Stimulated activated CD4-positive, alpha-beta T cell treated with anti-CD3 and anti-CD28 coated beads, Interleukin-4, amount 100 ng/mL, for 24 hours (primary cell): ENCODE results near the gene CA10.

Source experiments
- DNase-seq: peaks from one replicate; pipeline ENCODE4 v3.0.0-alpha.2; 2020

CA10 gene

DNA sequence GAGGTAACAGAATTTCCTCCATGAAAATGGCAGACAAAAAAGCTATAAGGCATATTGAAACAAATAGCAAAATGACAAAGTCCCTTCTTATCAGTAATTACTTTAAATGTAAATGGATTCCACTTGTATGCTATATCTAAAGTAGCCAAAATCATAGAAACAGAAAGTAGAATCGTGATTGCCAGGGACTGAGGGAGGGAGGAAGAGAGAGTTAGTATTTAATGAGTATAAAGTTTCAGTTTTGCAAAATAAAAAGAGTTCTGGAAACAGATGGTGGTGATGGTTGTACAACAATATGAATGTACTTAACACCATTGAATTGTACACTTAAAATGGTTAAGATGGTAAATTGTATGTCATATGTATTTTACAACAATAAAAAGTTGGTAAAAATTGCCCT lies 407.4 kb downstream of the CA10 start:
- no peak for DNase-seq

DNA sequence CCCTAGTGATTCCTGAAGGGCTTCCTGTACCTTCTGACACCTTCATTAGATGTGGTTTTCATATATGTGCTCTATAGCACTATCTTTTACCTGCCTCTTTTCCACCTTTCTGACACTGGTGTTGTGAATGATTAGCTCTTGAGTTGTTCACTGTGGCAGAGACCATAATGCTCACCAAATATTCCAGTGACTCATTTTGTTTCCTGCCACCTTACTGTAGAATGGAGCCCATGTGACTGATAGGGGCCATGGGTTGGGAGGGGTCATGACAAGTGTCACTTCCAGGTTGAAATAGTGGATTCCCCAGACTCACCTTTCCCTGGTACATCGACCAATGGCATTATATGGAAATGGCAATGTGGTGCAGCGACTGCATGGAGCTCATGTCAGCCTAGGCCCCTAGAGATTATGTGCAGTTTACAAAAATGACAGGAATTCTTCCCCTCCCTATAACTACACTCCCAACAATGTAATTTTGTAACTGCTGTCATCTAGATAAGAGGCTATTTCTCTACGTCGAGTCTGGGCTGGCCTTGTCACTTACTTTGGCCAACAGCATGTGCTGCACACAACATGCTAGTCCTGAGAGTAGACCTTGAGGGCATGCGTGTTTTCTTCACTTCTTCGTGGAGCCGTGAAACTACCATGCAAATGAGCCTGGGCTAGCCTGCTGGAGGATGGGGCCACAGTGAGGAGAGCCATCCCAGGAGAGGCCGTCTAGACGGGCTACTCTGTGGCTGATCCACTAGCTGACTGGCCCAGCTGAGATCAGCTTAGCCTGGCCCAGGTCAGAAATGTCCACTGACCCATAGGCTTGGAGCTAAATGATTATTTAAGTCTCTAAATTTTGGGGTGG lies 409.5 kb downstream of the CA10 start:
- DNase-seq, result no peak

DNA sequence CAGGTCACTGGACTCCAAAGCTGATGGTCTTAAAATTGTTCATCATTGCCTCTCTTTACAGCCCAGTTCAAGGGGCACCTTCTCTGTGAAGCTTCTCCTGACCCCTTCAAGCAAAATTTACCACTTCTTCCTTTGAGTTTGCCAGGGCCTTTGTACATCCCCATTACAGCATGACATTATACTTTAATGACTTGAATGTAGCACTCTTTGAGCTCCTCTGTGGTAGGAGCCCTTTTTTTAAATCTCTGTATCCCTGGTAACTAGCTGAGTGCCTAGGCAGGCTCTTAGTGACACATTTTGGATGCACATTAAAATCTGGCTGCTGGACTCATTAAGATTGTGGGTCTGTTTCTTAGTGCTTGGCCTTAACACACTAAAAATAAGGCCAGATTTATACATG lies 412.1 kb downstream of the CA10 start:
- DNase-seq, result no peak

DNA sequence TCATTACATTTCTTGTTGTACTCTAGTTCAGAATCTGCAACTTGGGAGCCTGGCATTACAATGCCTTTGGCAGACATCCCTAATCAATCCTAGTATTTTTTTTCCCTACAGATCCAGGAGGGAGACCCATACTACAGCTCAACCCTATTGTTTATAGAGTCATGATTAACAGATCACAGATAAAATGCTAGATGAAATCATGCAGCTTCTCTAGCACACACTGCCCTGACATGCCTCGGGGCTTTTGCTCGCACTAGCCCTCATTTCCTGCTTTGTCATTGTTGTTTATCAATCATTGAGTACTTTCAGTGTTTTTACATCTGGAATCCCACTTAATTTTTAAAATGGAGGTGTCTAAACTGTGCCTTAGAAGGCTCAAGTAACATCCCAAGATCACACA lies 412.5 kb downstream of the CA10 start:
- DNase-seq, result no peak

DNA sequence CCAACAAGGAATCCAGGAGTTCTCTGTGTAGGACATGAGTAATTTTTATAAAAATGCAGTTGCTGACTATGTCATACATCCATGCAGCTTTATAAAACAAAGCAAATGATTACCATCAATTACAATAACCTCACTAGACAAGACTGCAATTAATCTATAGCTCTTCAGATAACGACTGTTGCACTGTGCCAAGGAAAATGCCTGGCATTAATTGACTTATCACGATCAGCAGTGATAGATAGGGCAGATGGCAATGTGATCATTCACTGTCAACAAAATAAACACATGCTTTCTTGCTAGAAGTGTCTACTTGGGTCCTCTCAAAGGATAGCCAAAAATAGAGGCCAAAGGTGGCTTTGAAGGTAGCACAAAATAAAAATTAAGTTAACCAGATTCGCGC lies 415.0 kb downstream of the CA10 start:
- DNase-seq, result no peak

DNA sequence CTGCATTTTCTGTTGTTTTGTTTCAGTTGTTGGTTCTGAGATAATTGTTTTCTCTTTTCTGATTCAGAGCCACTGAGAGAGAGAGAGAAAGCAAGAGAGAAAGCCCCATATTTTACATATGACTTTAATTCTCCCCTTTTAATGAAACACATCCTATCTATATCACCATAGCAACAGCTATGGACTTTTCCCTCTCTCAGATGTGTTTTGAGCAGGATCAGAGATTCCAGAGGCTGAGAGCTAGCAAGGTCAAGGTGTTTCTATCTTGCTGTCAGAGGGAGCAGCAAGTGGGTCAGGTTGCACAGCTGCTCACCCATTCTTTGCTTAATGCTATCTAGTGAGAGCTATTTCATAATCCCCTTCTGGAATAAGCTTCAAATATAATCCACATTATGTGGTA lies 415.9 kb downstream of the CA10 start:
- no peak for DNase-seq

DNA sequence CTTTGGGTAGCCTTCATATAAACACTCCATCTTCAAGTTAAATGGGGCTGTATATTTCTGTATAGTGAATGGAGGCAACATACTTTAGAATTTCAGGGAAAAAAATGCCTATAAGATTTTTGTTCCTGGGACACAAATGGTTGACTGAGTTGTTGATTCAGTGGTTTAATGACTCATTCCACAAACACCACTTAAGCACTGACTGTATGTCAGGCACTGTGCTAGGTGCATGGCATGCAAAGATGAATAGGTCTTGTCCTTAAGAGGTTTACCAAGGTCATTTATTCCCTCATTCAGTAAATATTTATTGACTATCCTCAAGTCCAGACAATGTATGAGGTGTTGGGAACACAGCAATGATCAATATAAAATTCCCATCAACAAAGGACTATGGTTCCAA lies 417.1 kb downstream of the CA10 start:
- no peak for DNase-seq

DNA sequence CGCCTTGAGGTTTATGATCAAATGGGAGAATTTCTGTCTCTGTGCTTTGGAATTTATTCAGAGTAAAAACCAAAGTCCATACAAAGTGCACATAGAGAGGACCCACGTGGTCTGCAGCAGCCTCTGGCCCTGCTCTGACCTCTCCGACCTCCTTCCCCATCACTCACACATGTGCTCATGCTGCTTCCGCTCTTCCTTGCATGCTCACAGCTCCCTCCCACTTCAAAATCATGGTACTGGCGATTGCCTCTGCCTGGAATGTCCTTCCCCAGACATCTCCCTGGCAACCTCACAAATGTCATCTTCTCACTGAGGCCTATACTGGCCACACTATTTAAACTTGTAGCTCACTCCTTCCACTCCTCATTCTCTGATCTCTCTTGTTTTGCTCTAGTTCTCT lies 418.0 kb downstream of the CA10 start:
- no peak for DNase-seq

DNA sequence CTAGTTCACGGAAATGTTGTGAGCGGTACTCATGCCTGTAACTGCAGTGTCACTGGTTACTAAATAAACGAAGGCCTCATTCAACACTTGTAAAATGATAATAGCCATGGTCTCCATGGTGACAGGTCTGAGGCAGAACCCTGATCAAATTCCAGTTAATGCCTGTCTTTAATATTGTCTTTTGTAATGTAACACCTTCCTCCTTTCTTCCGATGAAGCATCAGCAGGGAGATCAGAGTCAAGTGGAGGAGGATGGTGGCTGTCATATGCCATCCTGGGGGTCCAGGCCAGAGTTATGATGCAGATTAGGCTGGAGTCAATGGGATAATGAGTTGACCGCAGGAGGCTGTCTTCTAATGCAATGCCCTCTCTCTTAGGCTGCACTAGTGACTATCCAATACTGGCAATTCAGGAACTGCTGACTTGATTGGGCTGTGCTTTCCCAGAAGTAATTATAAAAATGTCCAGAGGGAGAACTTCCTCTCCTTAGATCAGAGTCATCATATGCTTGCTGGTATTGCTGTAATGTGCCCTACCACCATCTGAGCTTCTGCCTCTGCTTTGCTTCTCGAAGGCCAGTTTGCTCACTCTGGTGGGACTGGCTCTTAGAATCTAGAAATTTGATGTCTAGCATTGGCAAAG lies 419.1 kb downstream of the CA10 start:
- no peak for DNase-seq

DNA sequence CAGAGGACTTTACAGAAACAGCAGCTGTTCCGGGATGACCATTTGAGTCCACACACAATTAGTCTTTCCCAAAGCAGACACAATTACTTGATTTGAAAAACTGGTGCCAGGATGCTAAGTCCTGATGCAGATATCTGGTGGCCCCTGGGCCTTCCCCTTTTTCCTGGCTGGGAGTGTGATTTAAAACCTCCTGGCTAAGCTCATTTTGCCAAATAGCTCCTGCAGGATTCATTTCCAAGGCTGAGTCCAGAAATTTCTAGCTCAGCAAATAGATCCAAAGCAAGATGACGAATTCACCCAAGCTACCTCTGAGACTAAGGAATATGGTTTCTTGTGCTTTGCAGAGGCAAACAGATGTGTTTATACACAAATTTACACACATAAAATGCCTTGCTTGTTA lies 422.2 kb downstream of the CA10 start:
- DNase-seq, result no peak

DNA sequence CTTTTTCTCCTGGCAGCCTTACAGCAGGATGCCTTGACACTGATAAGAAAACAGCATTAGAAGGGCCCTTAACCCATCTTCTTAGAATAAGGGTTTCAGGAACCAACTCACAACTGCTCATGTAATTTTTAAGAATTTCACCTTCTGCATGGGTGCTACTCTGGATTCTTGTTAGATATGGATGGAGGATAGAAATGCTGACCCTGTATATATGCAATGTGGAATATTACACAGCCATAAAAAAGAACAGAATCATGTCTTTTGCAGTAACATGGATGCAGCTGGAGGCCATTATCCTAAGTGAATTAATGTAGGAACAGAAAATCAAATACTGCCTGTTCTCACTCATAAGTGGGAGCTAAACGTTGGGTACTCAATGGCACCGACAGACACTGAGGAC lies 423.5 kb downstream of the CA10 start:
- no peak for DNase-seq

DNA sequence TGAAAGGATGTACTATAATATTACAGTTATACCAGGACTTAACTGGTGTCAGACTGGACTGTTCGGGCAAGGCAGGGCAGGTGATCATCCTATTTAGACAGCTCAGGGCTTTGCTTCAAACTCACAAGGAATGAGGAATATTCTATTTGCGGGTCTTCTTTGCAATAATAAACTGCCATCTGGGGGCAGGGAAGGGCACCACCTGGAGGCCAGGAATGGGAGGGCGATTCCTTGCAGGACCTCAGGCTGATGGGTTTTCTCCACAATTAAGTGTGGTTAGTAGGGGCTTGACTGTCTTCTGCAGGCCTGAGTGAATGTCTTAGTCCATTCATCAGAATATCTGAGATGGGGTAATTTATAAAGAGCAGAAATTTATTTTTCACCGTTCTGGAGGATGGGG lies 424.1 kb downstream of the CA10 start:
- no peak for DNase-seq

DNA sequence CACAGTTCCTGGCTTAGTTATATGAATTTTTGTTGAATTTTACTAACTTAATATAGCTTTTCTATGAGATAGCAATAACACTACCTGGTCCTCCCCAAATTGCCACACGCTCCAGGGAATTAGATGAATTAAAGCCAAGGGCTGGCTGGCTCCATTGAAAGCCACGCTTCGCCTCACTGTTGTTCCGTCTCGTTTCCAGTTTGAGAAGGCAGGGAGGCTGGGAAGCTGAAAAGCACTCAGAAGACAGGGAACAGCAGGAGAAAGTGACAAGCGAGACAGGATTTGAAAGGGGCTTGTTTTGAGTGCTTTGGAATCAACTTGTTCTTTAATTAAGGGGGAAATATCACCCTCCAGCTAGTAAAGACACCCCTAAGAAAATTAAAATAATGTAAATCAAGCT lies 425.3 kb downstream of the CA10 start:
- DNase-seq, result no peak

DNA sequence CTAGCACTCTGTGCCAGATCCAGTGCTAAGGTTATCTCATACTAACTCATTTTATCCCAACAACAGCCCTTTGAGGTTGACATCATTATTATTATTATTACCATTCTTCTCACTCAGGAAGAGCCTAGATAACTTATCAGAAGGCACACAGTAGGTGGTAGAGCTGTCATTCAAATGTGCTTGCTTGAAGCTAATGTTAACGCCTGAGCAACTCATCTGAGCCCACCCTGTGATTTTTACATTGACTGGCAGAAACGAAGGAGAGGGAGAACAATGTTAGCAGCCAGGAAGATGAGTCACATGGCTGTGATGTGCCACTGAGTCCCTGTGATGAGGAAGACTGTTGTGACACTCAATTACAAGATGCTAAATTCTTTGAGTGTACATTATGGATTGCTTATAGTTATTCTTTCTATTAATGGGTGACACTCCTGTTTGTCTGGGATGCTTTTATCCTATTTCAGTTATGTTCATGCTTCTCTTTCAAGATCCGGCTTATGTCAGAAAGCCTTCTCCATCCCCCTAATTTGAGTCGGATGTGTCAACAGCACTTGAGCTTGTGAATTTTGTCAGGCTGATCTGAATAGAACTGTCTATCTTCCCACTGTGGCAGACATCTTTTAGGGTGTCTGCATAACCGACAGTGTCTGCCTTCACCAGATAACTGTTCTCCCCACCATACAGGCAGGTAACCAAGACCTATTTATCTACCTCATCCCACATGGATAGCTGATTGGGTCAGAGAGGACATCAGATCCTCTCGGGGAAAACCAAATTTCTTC lies 426.4 kb downstream of the CA10 start:
- DNase-seq, result no peak

DNA sequence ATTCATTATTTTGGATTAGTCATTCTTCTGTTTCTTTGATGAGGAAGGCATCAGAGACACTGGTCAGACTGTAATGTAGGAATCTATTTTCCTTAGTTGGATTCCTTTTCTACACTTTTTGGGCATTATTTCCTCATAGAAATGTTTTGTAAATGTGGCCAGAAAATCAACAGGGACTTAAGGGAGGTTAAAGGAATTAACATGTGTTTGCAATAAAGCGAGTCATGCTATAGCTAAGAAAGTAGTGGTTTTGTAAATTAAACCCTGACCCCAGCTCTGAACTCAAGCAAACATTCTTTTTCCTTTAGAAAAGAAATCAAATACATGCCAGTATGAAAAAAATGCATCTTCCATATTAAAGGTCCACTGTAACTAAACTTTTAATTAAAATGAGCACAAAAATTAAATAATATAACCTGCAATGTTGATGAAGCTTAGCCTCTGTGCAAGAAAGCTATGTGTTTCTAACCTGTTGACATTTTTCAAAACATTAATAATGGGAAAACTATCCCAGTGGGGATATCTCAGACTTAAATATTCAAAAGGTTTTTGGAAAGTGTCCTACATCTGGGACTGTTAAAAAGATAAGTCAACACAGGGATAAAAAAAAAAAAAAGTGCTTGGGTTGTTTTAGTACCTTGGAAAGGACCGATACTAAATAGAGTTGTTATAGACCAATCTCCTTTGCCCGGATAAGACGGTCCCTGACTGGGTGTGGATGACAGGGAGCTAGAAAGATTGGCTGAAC lies 428.0 kb downstream of the CA10 start:
- DNase-seq, result no peak

DNA sequence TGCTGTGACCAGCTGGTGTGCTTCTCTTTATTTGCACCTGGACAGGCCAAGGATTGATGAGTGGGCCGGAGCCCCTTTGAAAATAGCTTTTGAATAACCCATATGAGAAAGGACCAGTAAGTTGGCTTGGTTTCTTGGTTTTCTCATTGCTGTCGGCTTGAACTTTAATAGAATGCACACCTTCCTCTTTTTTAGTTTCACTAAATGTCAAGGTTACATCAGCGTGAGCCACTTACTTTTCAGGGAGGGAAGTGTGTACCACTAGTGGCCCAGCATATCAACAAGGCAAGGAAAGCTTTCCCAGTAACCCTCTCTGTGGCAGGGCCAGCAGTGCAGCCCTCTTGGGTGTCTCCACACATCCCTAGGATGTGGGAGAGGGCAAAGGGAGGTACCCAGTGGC lies 433.3 kb downstream of the CA10 start:
- DNase-seq, result no peak

DNA sequence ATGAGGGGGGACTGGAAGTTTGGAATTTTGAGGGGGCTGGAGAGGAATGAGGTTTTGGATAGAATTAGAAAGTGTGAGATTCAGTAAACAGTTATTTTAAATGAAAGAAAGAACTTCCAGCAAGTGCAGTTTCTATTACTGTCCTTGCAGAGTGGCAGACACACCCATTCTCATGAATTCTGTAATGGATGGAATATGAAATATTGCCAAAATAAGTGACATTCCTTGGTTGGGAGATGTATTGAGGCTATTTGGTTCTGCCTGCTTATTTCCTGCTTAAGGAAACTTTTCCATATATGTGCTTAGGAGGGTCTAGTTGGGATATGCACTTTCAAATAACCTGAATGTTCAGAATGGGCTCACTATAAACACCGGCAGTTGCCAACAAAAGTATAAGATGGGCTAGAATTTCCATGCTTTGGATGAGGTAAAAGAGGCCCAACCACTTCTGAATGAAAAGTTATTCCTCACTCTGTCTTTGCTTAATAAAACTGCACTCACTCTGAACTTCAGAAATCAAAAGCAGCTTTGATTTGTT lies 434.4 kb downstream of the CA10 start:
- no peak for DNase-seq

DNA sequence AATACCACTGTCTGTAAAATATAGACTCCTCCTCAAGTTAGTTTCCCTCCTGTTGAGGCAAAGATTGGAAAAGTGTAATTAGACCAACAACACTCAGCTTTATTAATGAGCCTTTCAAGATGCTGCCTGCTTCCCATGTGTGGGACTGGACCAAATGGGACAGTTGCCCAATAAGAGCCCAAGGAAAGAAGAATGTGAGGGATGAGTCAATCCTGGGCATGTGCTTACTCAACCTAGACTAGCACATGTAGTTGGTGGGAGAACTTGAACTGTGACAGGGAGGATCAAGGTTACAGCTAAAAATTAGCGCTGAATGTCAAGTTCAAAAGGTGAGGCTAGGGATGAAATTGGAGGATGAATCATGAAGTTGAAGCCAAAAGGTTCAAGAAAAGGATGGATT lies 435.5 kb downstream of the CA10 start:
- no peak for DNase-seq

DNA sequence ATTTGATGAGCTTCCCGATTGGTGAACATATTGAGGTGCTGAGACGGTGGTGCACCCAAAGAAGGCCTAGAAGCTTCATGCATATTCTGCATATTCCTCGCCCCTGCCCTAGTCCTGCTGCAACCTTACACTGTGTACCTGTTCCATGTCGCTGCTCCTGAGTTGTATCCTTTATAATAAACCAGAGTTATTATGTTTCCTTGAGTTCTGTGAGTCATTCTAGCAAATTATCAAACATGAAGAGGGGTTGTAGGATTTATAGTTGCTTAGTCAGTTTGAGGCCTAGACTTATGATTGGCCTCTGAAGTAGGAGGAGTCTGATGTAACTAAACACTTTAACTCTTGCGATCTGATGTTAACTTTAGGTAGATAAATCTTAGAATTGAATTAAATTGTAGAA lies 436.8 kb downstream of the CA10 start:
- DNase-seq, result no peak

DNA sequence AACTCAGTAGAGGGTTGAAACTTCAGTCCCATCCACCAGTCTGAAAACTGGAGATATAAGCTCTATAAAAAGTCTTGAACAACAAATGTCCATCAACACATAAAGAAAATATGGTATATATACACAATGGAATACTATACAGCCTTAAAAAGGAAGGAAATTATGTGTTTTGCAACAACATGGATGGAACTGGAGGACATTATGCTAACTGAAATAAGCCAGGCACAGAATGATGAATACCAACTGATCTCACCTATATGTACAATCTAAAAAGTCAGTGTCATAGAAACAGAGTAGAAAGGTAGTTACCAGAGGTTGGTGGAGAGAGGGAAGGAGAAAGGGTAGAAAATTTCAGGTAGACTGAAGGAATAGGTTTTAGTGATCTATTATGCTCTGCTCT lies 438.1 kb downstream of the CA10 start:
- no peak for DNase-seq

DNA sequence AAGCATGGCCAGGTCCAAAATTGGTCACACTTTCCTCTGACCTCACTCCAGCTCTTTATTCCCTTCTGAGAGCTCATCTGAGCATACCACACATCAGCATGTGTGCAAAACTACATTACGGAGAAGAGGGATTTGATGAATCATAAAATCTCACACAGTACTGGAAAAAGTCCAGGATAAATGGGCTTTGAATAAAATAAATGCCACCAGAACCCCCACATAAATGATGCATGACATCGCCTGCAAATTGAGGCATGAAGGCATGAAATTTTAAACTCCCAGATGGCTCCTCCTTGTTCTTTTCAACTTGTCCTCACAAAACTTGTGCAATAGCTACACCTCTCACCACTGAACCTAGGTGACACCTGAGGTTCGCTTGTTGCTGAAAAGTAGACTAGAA lies 439.5 kb downstream of the CA10 start:
- no peak for DNase-seq

DNA sequence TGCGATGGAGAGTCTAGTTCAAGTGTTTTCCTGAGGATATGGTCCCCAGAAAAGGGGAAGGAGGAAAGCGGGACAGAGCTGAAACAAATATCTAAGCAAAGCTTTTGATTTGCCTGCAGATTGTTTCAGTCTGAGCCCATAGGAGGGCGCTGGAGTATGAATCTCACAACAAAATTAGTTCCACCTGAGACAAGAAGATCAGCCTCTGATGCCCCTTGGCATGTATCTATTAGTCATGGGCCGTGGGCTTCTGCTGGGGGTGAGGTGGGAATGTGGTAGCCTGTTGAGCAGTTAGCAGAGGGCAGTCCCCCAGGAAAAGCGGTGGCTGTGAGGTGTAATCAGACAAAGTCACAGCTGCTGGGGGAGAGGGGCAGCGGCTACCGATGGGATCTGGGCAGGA lies 446.9 kb downstream of the CA10 start:
- no peak for DNase-seq

DNA sequence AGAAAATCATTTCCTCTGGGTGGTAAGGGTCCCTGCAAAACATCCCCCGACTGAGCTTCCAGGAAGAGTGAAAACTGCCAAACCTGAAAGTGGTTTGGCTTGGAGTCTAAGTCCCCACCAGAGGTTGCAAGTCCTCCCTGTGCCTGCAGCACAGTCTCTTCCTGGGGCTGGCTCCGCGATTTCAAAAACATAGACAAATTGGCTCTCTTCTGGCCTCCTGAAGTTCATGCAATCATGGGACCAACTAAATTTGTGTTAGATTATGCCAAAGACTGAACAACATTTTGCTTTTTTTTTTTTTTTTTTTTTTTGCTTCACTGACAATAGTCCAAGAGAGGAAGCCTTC lies 447.9 kb downstream of the CA10 start:
- no peak for DNase-seq
